Pancreas (tissue), 10 donors: ENCODE results near the gene ANG. TPM values are rescaled to one million over a fixed set of nuclear protein-coding genes. Genes with fewer than 3 reads are reported as not detected.
"Not testable (repeated sequence)": the region's sequence is repeated elsewhere in the genome, so short reads cannot be mapped to it uniquely, and the experiment has no call there.

Experiments used
- ATAC-seq, 4 donors: fragments of 200-7000 bp; cut with Tn5 transposase; one replicate each; pipeline versions ENCODE4 v1.8.0 to v1.9.1; 2020; ENCODE audit warnings: mild to moderate bottlenecking in 4 of 4, moderate library complexity in 4 of 4
- DNase-seq, 6 donors: peaks; one replicate each; pipeline ENCODE4 v3.0.0-alpha.2; 2020
- FAIRE-seq: peaks from 2 replicates; lab custom pipeline; 2012; peaks lifted over from hg19 to GRCh38; lab: Jason Lieb, UNC
- H3K27ac ChIP-seq, 4 donors: fragments of 200-600 bp; sonication (generic); 1 replicate in 3 of 4; 2 replicates in 1 of 4; pipeline versions ENCODE4 v1.5.0 to v1.8.0; 2020
- H3K27me3 ChIP-seq, 4 donors: fragments of 200-600 bp; one replicate each; pipeline ENCODE4 v1.8.0; 2021
- H3K36me3 ChIP-seq, 3 donors: fragments of 200-600 bp; sonication (generic) in 1 of 3; one replicate each; pipeline versions ENCODE4 v1.5.0 to v1.8.0; 2020 to 2021
- H3K4me1 ChIP-seq, 3 donors: fragments of 200-600 bp; one replicate each; pipeline ENCODE4 v1.8.0; 2021
- H3K4me3 ChIP-seq, 4 donors: fragments of 200-600 bp; sonication (generic) in 2 of 4; one replicate each; pipeline versions ENCODE4 v1.5.0 to v1.8.0; 2020 to 2021
- H3K9me3 ChIP-seq, 4 donors: fragments of 200-600 bp; one replicate each; pipeline ENCODE4 v1.8.0; 2021
- WGBS, 2 donors: extraction: QIAGEN DNeasy Blood & Tissue Kit; methylation state at CpG; one replicate each; pipeline ENCODE4 v1.1.7; 2013; 5-methylcytosine and 5-hydroxymethylcytosine counted together
- intact Hi-C, 3 donors: fragments of 100-400 bp; cut with DNase I; formaldehyde crosslinking; loops; one replicate each; pipeline versions ENCODE4 v1.11.1 to v1.14.2; 2022
- polyA plus RNA-seq, 2 donors: library from polyadenylated mRNA; stranded (reverse); fragments of 200-250 nt; gene quantifications; one replicate each; pipeline ENCODE4 v1.2.3, GENCODE V29; 2013
- total RNA-seq, 6 donors: library from RNA; stranded (reverse); fragmentation: NEBNext Ultra II Directional in 4 of 6; extraction: Animal tissue kit (Norgen Biotek cat#: 25700) in 4 of 6; gene quantifications; one replicate each; pipeline versions ENCODE4 v1.2.1 to v1.2.4, GENCODE V29; 2021 to 2023
- TF ChIP-seq, protein P1 (sequence below), 4 donors: fragments of 200-600 bp; sonication (generic) in 3 of 4; IDR thresholded peaks; one replicate each; pipeline versions ENCODE4 v1.5.0 to v1.8.0; 2021; ENCODE audit warnings: antibody characterized with exemption in 4 of 4
- donor health status: healthy with polysubstance abuse.
- donor health status: DM: no; HTN: no; CAD: no; lungs with moderate emphysema.
- donor health status: DM: no; HTN: no; CAD: no.
- donor health status: control.
- donor health status: control.
- donor health status: Bipolar disorder and iron deficiency.
- donor health status: DM: yes; HTN: yes; CAD: no.
- donor health status: DM: no; HTN: no; CAD: no.
- donor health status: DM: no; HTN: no; CAD: no.
- donor health status: DM: yes; HTN: yes; CAD: no.

Gene ANG
- total and polyA plus RNA-seq, 8 donors = 9.8 to 16.0 (median 13.3) TPM

DNA sequence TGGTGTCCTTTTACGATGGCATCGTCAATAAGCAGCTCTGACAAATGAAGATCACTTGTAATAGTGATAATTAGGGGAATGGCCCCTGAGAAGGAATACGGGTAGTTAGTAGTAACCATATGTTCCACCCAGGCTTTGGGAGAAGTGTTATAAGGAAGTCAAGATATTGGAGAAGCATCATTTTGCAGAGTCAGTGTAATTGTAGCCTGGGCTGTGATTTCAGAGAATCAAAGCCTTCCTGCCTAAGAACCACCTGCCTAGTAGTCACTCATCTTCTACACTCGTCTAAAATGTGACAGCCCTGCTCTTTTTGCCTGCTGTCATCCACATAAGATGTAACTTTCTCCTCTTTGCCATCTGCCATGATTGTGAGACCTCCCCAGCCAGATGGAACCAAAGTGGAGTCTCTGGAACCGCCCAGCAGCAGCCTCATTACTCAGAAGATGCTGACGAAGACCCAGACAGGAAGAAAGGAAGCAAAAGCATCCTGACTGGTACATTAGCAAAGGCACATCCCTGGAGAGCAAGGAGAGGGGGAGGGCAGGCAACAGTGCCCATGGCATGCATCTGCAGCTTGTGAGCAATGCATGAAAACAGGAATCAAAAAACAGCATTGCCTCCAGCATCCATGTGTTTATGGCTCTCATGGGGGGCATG lies 44.5 kb downstream of the ANG start:
- no peaks in the 10 kb centered on the region for H3K9me3 ChIP-seq
- intact Hi-C loops = no loop called here
- ATAC-seq = peak in 2 of 4 donors; percentile 50 to 54
- DNase-seq = no peak
- WGBS, 2 donors = 71 to 81% methylated on average over 6 of the region's 6 CpGs
- TF ChIP-seq, protein P1, sequence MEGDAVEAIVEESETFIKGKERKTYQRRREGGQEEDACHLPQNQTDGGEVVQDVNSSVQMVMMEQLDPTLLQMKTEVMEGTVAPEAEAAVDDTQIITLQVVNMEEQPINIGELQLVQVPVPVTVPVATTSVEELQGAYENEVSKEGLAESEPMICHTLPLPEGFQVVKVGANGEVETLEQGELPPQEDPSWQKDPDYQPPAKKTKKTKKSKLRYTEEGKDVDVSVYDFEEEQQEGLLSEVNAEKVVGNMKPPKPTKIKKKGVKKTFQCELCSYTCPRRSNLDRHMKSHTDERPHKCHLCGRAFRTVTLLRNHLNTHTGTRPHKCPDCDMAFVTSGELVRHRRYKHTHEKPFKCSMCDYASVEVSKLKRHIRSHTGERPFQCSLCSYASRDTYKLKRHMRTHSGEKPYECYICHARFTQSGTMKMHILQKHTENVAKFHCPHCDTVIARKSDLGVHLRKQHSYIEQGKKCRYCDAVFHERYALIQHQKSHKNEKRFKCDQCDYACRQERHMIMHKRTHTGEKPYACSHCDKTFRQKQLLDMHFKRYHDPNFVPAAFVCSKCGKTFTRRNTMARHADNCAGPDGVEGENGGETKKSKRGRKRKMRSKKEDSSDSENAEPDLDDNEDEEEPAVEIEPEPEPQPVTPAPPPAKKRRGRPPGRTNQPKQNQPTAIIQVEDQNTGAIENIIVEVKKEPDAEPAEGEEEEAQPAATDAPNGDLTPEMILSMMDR (IDR thresholded peaks at IDR 0.05) = no peak
- no peaks in the 10 kb centered on the region for H3K36me3 ChIP-seq
- no peak overlapping the region for H3K4me3 ChIP-seq
- no peak overlapping the region for H3K27ac ChIP-seq
- H3K4me1 ChIP-seq = peaks cover 0 to 3% (median 0%) of the 10 kb centered on the region in 3 donors
- FAIRE-seq = no peak
- no peaks in the 10 kb centered on the region for H3K27me3 ChIP-seq

DNA sequence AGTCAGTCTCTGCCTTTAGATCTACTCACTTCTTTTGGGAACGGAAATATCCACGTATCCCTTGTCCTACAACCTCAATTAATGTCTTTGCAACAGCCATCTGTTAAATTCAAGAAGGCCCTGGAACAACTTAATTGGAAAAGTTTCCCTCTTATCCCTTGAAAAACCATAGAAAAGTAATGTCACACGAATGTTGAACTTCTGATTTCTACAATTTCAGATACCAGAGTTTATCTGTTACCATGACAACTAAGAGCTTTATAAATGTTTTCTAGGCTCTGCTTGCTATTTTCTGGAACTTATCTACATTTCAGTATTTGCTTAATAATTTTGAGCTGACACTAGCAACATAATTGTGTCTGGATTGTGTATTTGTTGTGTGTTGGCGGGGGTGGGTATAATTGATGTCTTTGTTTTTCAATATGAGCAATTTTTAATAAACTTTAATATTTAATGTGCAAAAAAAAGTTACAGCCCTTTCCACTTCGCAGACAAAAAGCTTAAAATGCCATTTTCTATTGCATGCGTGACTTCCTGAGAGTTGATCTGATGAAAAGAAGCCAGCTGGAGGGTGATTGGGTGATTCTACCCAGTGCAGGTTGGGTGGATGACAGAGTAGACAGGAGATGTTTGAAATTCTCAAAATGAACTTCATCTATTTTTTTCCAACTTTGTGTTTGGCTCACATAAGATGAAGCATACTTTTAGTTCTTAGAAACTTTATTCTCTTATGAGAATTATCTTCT lies 45.3 kb downstream of the ANG start:
- Histone ChIP-seq H3K4me1 (peaks cover 0 to 3% (median 0%) of the 10 kb centered on the region in 3 donors), H3K4me3 (no peak overlapping the region), H3K36me3 (no peaks in the 10 kb centered on the region), H3K9me3 (no peaks in the 10 kb centered on the region), H3K27ac (no peak overlapping the region), H3K27me3 (no peaks in the 10 kb centered on the region)
- intact Hi-C loops = no loop called here
- 44 to 46% methylated on average over 6 of the region's 6 CpGs for WGBS, 2 donors
- FAIRE-seq (no peak), DNase-seq (no peak), ATAC-seq (no peak)
- TF ChIP-seq, protein P1 (IDR thresholded peaks at IDR 0.05) = no peak

DNA sequence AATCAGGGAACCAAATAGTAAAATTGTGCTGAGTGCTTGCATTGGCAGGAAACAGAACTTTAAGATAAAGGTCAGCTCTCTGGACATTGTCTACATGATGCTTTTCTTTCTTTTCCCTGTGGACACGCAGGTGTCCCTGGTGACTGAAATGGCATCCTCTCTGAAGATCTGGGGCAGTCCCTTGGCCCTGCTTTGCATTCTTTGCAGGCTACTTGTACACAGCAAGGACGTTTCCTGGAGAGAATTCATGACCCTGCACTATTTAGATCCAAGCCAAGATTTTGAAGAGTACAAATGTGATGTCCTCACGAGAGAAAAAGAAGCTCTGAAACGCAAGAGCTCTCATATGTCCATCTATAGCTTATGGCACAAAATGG lies 45.9 kb downstream of the ANG start:
- no peak for DNase-seq
- TF ChIP-seq, protein P1 (IDR thresholded peaks at IDR 0.05) = no peak
- FAIRE-seq = no peak
- no peaks in the 10 kb centered on the region for H3K36me3 ChIP-seq
- peaks cover 0 to 3% (median 0%) of the 10 kb centered on the region in 3 donors for H3K4me1 ChIP-seq
- no peak for ATAC-seq
- H3K27me3 ChIP-seq = no peaks in the 10 kb centered on the region
- no peak overlapping the region for H3K4me3 ChIP-seq
- 45 to 47% methylated on average over 4 of the region's 4 CpGs for WGBS, 2 donors
- intact Hi-C loops = no loop called here
- no peaks in the 10 kb centered on the region for H3K9me3 ChIP-seq
- no peak overlapping the region for H3K27ac ChIP-seq

DNA sequence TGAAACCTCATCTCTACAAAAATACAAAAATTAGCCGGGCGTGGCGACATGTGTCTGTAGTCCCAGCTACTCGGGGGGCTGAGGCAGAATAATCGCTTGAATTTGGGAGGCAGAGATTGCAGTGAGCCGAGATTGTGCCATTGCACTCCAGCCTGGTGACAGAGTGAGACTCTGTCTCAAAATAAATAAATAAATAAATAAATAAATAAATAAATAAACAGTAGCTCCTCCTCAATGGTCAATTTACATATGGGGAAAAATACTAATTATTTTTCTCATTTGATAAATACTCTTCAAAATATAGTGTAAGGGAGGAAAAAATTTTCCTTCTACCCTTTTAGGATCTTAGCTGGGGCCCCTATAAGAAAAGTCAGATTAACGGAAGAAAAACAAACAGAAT lies 49.7 kb downstream of the ANG start:
- H3K9me3 ChIP-seq, ATAC-seq, FAIRE-seq, H3K36me3 ChIP-seq, H3K4me3 ChIP-seq, DNase-seq, intact Hi-C loops, H3K4me1 ChIP-seq, H3K27me3 ChIP-seq, H3K27ac ChIP-seq: not testable (repeated sequence)
- 91 to 93% methylated on average over 7 of the region's 7 CpGs for WGBS, 2 donors

DNA sequence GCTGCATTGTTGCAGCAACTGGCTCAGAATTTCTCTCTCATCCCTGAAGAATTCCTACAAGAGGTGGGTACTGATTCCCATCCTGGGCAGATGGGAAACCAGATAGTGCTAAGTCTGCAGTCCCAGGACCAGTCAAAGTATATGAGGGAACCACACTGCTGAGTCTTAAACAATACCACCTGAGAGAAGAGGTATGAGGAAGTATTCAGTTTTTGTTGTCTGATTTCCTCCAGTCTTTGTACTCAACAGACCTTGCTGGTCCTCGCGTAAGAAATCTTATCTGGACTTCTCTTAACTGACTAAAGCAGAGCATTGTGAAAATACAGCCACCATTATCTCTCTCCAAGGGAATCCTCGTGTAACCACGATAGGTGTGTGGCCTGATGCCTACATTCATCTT lies 53.6 kb downstream of the ANG start:
- WGBS, 2 donors = 64 to 67% methylated on average over 4 of the region's 4 CpGs
- Histone ChIP-seq H3K4me1 (no peaks in the 10 kb centered on the region), H3K27ac (no peak overlapping the region), H3K4me3 (no peak overlapping the region), H3K36me3 (no peaks in the 10 kb centered on the region), H3K9me3 (no peaks in the 10 kb centered on the region), H3K27me3 (no peaks in the 10 kb centered on the region)
- DNase-seq (no peak), ATAC-seq (peak in 1 of 4 donors; percentile 34), FAIRE-seq (no peak)
- intact Hi-C loops = no loop called here
- TF ChIP-seq, protein P1 (IDR thresholded peaks at IDR 0.05) = no peak
